Effector memory CD8-positive, alpha-beta T cell (primary cell): ENCODE data around the gene PAX5.

Experiments used
- ATAC-seq: fragments of 150-1000 bp; cut with Tn5 transposase; replicated peaks from 2 replicates; pipeline ENCODE4 v1.10.0; 2021; ENCODE audit warnings: mild to moderate bottlenecking, moderate library complexity
- DNase-seq, 3 experiments: peaks; one replicate each; pipeline ENCODE4 v3.0.0; 2021
- H3K27ac Mint-ChIP-seq, 2 donors: one replicate each; pipeline ENCODE4 v1.8.0; 2022; ENCODE audit warnings: mild to moderate bottlenecking in 2 of 2, mixed read lengths in 2 of 2, moderate library complexity in 2 of 2
- H3K27me3 Mint-ChIP-seq, 2 donors: one replicate each; pipeline ENCODE4 v1.8.0; 2022; ENCODE audit warnings: mixed read lengths in 2 of 2
- H3K36me3 Mint-ChIP-seq: one replicate; pipeline ENCODE4 v1.8.0; 2022; ENCODE audit warnings: mild to moderate bottlenecking, moderate library complexity, mixed read lengths; ENCODE audit not compliant: insufficient read depth
- H3K4me1 Mint-ChIP-seq, 2 donors: one replicate each; pipeline ENCODE4 v1.8.0; 2022; ENCODE audit warnings: low read depth in 2 of 2, mixed read lengths in 2 of 2
- H3K4me3 Mint-ChIP-seq, 2 donors: one replicate each; pipeline ENCODE4 v1.8.0; 2022; ENCODE audit warnings: mild to moderate bottlenecking in 2 of 2, mixed read lengths in 2 of 2, moderate library complexity in 2 of 2
- H3K9me3 Mint-ChIP-seq, 2 donors: one replicate each; pipeline ENCODE4 v1.8.0; 2022; ENCODE audit warnings: mixed read lengths in 2 of 2

The PAX5 gene

DNA sequence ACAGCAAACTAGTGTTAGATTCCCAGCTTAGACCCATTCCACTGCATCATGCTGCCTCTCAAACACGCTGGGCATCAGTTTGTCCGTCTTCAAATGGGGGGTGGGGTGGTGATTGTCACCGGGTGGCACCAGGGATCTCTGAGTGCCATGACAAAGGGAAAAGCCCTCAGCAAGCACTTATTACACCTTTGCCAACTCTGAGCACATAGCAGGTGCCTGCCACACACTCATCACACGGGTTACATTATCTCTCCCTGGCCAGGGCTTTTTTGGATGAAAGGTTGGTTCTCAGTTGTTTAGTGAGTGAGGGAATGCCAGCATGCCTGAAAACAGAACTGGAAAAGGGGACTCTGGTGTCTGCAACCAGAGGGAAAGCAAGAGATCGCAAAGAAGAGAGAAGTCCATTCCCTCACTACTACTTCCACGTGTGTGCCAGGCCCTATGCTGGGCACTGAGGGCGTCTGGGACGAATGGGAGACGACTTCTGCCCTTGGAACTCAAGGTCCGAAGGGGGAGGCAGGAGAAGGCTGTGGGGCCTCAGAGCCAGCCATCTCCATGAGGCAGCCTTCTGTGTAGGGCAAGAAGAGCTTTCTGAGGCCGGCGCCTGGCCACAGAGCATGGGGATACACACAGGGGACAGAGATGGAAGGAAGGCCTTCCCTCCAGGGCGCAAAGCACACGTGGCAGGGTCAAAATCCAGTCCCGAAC, 48.9 kb downstream of the PAX5 start:
- no peak for DNase-seq
- peak overlapping the region; percentile 46 to 58 for H3K4me3 Mint-ChIP-seq
- peaks cover 68 to 95% of the 10 kb centered on the region in 2 donors for H3K27me3 Mint-ChIP-seq
- H3K9me3 Mint-ChIP-seq, result peaks cover 0 to 2% of the 10 kb centered on the region in 2 donors
- ATAC-seq, result no peak
- peaks cover 3% of the 10 kb centered on the region for H3K36me3 Mint-ChIP-seq
- H3K4me1 Mint-ChIP-seq, result peaks cover 7% of the 10 kb centered on the region in 2 donors
- H3K27ac Mint-ChIP-seq, result no peak overlapping the region

DNA sequence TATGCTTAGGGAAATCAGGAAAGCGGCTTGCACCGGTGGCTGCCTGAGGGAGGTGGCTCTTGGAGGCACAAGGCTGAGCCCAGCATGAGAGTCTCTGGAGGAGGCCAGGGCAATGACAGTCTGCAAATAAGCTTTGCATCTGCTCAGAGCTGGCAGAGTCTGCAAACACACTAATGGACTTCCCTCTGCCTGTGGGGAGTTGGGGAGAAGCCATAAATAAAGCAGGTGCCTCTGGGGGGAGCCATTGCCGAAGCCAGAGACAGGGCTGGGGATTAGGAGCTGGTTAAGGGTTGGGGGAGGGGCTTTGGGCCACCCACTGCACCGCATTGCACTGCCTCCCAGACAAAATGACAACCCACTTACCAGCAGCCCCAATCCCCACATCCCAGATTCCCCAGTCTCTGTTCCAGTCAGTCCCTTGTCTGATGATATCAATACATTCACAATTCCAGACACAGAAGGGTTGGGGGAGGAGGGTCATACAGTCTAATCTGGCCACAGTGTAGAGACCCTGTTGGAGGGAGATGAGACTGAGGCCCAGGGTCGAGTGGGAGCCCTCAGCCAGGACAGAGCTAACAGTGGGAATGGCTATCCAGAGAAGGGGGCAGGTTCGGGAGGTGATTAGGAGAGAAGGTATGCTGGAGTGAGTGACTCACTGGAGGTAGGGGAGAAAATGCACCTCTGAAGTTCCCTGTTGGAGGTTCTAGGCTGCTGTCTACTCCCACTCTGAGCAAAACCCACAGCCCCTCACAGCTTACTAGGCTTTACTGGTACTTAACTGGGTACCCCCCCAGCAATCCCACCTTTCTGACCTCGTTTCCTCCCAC, 53.7 kb downstream of the PAX5 start:
- peaks cover 55 to 96% of the 10 kb centered on the region in 2 donors for H3K27me3 Mint-ChIP-seq
- ATAC-seq, result no peak
- no peak overlapping the region for H3K27ac Mint-ChIP-seq
- no peak overlapping the region for H3K4me3 Mint-ChIP-seq
- H3K4me1 Mint-ChIP-seq, result peaks cover 3% of the 10 kb centered on the region in 2 donors
- H3K36me3 Mint-ChIP-seq, result no peaks in the 10 kb centered on the region
- no peak for DNase-seq
- H3K9me3 Mint-ChIP-seq, result no peaks in the 10 kb centered on the region

DNA sequence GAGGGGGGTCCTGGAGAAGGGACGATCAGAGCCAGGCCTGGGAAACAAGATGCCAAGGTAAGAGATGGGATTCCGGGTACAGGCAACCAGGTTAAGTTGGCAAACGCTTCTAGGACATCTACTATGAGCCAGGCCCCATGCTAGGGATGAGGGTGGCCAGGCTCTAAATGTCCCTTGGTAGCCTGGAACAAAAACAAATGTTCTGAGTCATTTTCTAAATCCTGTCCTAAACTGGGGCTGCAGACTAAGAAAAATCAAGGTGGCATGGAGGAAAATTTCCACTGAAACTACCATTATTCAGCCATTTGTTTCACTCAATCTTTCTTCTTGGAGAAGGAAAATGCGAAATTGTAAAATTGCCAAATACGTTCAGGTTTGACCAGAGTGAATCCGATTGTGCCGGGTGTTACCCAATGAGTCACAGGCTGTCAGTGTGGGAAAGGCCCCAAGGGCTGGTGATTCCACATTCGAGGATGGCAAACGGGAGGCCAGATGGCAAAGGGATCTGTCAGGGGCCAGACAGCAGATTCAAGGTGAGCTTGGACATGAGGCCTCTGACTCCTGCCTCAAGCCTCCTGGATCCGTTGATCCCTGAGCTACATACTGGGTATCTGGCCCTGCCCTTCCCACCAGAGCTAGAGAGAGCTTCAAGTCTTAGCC, 57.6 kb downstream of the PAX5 start:
- ATAC-seq (no peak), DNase-seq (no peak)
- H3K27me3 Mint-ChIP-seq, result peaks cover 32 to 68% of the 10 kb centered on the region in 2 donors
- H3K9me3 Mint-ChIP-seq, result no peaks in the 10 kb centered on the region
- peaks cover 3% of the 10 kb centered on the region for H3K36me3 Mint-ChIP-seq
- H3K27ac Mint-ChIP-seq, result no peak overlapping the region
- H3K4me3 Mint-ChIP-seq, result no peak overlapping the region
- no peaks in the 10 kb centered on the region for H3K4me1 Mint-ChIP-seq

DNA sequence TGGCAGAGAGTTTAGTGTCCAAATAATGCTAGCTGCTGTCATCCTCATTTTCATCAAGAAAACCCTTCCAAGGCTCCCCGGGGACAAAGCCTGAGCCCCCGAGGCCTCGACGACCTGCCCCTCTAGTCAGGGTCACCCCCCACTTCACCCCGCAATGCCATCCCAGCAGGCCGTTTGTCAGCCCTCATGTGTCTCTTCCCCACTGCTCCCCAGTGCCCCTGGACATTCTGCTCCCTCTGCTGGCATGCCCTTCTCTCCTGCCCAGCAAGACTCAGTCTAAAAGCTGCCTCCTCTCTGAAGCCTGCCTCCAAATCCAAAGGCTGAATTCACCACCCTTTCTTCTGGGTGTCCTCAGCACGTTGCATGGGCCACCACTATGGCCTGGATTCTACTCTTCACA, 59.3 kb downstream of the PAX5 start:
- DNase-seq (no peak), ATAC-seq (no peak)
- H3K36me3 Mint-ChIP-seq, result peaks cover 3% of the 10 kb centered on the region
- no peak overlapping the region for H3K4me3 Mint-ChIP-seq
- no peaks in the 10 kb centered on the region for H3K4me1 Mint-ChIP-seq
- H3K9me3 Mint-ChIP-seq, result no peaks in the 10 kb centered on the region
- no peak overlapping the region for H3K27ac Mint-ChIP-seq
- H3K27me3 Mint-ChIP-seq, result peaks cover 21 to 65% of the 10 kb centered on the region in 2 donors

DNA sequence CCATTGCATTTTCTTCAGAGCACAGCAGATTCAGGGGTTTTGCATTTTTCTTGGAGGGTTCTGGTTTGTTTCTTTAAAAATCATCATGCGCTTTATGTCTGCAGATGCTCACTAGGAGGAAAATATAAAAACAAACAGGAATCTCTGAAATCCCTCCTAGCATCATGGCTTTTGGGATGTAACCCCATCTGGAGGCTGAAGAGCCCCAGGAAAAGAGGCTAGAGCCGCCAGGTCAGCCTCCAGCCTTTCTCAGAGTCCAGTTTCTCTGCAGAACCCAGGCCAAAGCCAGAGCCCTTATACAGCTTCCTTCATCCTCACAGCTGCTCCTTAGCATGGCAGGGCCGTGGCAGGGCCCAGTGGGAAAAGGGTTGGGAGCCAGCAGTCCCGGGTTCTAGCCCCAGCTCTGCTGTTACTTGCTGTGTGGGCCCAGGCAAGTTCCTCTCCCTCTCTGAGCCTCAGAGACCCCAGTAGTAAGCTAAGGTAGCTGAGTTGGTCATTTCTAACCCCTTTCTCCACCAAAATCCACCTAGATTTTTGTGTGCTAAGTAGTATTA, 62.1 kb downstream of the PAX5 start:
- Mint-ChIP-seq H3K9me3 (no peaks in the 10 kb centered on the region), H3K36me3 (peaks cover 3% of the 10 kb centered on the region), H3K4me1 (no peaks in the 10 kb centered on the region), H3K4me3 (no peak overlapping the region), H3K27me3 (peaks cover 20 to 52% of the 10 kb centered on the region in 2 donors), H3K27ac (no peak overlapping the region)
- DNase-seq, result no peak
- ATAC-seq, result no peak

DNA sequence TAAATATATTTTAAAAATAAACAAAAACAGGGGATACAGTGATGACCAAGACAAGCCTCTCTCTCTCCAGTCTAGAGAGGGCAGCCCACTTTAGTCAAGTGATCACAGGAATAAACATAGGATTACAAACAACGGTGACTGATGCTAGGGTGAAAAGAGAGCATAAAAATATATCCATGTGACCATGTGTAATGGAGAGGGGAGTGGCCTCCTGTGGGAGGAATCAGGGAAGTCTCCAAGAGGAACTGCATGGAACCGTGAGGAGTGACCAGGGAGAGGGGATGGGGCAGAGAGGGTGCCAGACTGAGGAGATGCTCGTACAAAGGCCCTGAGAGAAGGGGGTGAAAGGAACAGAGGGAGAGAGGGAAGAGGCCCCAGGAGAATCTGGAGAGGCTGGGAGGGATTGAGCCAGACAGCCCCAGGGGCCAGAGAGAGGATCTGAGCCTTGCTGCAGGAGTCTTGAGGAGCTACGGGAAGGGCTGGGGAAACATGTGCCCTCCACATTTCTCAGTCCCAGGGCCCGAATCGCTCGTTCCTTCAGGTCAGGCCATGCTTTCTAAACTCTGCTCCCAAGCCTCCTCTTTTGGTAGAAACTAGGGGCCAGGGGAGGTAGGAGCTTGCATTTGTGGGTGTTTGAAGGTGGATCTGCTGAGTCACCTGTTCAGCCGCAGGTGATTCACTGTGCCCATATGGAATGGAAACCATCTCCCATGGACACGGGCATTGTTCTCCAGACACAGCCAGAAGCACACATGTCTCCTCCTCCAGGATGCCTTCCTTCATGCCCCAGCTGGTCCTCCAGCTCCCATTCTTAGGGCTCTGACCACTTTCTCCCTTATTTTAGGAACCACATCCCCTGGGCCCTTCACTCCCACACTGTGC, 63.8 kb downstream of the PAX5 start:
- peaks cover 3% of the 10 kb centered on the region for H3K36me3 Mint-ChIP-seq
- no peaks in the 10 kb centered on the region for H3K4me1 Mint-ChIP-seq
- no peak overlapping the region for H3K27ac Mint-ChIP-seq
- ATAC-seq (no peak), DNase-seq (no peak)
- peaks cover 9 to 36% of the 10 kb centered on the region in 2 donors for H3K27me3 Mint-ChIP-seq
- no peaks in the 10 kb centered on the region for H3K9me3 Mint-ChIP-seq
- no peak overlapping the region for H3K4me3 Mint-ChIP-seq

DNA sequence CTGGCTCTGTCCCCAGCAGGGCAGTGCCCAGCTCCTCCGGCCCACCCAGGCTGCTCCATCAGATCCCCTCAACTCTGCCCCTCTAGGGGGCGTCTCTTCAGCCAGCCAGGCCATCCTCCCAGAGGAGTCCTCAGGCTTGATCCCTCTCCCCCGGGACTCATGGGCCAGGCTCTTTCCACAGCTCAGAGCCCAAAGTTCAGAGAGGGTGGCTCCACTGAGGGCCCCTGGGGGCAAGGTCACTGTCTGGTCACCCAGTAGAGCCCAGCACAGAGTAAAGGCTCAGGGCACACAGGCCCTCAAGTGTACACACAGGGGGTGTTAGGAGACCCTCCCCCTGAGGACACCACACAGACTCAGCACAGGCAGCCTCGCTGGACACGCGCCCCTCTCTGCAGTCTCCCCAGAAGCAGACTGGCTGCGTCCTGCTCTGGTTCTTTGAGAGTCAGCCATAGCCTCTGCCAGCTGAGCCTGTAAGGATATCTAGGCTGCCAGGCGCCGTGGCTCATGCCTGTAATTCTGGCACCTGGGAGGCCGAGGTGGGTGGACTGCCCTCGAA, 64.8 kb downstream of the PAX5 start:
- Mint-ChIP-seq H3K27me3 (peaks cover 5 to 43% of the 10 kb centered on the region in 2 donors), H3K4me1 (no peaks in the 10 kb centered on the region), H3K36me3 (peaks cover 5% of the 10 kb centered on the region), H3K4me3 (no peak overlapping the region), H3K9me3 (no peaks in the 10 kb centered on the region), H3K27ac (no peak overlapping the region)
- no peak for DNase-seq
- no peak for ATAC-seq

DNA sequence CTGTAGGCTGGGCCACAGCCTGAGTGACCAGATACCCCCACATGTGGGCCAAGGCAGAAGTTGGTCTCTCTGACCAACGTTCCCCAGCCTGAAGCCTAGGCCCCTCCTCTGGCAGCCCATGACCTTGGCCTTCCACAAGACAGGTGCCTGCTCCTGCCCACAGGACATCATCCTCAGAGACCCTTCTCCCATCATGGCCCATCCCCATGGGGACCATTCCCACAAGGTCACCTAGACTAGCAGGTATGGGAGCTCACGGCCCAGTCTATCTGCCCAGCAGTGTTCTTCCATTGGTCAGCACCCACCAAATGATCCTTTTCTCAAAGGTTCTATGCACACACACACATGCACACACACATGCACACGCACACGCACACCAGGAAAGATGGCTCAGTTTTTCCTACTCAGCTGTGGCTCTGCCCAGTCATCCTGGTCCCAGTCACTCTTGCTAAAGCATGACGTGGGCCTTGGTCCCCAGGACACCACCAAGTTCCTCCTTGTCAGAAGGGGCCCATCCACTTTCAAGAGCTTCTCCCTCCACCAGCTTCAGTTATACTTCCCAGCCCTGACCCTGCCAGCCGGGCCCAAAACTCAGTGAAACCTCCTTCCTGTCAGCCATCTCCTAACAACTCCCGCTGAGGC, 65.4 kb downstream of the PAX5 start:
- ATAC-seq (no peak), DNase-seq (no peak)
- Mint-ChIP-seq H3K4me1 (no peaks in the 10 kb centered on the region), H3K9me3 (no peaks in the 10 kb centered on the region), H3K27me3 (peaks cover 5 to 44% of the 10 kb centered on the region in 2 donors), H3K27ac (no peak overlapping the region), H3K4me3 (no peak overlapping the region), H3K36me3 (peaks cover 5% of the 10 kb centered on the region)

DNA sequence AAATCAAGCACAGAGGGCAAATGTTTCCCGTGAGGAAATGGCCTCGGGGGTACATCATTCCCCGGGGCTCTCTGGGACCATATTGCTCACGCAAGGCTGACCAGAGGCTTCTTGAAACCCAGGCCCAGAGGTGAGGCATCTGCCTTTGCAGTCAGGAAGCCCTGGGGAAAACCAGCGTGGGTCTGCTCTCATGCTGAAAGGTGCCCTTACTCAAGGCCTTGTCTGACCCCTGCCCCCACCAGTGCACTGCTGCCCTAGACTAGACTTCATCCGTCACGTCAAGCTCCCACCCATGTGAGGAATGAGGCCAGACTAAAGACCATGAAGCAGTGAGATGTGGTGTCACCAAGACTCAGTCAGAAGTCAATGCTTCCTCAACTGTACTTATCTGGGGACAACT, 66.1 kb downstream of the PAX5 start:
- H3K36me3 Mint-ChIP-seq, result peaks cover 5% of the 10 kb centered on the region
- no peaks in the 10 kb centered on the region for H3K9me3 Mint-ChIP-seq
- peaks cover 10 to 49% of the 10 kb centered on the region in 2 donors for H3K27me3 Mint-ChIP-seq
- H3K4me3 Mint-ChIP-seq, result no peak overlapping the region
- ATAC-seq, result no peak
- no peaks in the 10 kb centered on the region for H3K4me1 Mint-ChIP-seq
- no peak overlapping the region for H3K27ac Mint-ChIP-seq
- no peak for DNase-seq

DNA sequence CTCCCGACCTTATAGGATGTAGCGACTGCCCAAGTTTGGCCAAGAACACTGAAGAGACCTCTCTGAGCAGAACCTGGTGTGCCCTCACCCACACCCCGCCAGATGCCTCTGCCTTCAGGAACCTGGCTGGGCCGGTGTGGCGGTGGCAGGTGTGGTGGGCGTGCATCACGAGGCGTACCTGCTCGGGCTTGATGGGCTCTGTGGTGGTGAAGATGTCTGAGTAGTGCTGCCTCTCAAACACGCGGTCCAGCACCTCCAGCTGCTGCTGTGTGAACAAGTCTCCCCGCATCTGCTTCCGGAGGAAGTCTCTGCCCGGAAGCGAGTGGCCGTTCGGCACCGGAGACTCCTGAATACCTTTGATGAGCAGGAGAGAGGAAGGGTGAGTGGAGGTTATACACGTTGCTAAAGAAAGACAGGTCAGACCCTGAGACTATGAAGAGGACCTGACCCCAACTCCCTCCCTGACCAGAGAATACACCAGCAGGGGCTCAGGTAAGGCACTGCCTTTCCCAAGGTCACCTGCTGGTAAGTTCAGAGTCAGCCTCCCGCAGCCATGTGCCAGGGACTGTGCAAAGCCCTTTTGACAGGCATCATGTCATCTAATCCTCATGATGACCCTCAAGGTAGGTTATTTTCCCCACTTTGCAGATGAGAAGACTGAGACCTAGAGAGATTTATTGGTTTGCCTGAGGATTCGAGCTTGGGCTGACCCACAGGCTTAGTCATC, 67.5 kb downstream of the PAX5 start:
- Mint-ChIP-seq H3K4me3 (no peak overlapping the region), H3K36me3 (peaks cover 3% of the 10 kb centered on the region), H3K27me3 (peaks cover 12 to 57% of the 10 kb centered on the region in 2 donors), H3K27ac (no peak overlapping the region), H3K9me3 (no peaks in the 10 kb centered on the region), H3K4me1 (no peaks in the 10 kb centered on the region)
- DNase-seq (no peak), ATAC-seq (no peak)

DNA sequence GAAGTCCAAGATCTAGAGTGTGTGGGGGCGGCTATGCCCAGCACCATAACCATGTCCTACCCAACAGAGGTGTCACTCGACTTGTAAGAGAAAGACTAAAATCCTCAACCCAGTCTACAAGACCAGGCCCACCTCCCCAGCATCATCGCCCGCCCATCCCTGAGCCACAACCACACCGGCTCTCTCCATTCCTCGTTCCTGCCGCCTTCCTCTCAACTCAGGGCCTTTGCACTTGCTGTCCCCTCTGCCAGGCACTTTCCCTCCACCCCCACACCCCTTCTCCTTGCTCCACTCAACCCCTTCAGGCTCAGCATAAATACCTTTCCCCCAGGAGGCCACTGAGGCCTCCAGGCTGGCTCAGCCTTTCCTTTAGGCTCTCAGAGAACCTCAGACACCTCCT, 69.3 kb downstream of the PAX5 start:
- Mint-ChIP-seq H3K27ac (no peak overlapping the region), H3K9me3 (no peaks in the 10 kb centered on the region), H3K36me3 (peaks cover 3% of the 10 kb centered on the region), H3K27me3 (peaks cover 23 to 60% of the 10 kb centered on the region in 2 donors), H3K4me3 (no peak overlapping the region), H3K4me1 (no peaks in the 10 kb centered on the region)
- no peak for ATAC-seq
- DNase-seq, result no peak

DNA sequence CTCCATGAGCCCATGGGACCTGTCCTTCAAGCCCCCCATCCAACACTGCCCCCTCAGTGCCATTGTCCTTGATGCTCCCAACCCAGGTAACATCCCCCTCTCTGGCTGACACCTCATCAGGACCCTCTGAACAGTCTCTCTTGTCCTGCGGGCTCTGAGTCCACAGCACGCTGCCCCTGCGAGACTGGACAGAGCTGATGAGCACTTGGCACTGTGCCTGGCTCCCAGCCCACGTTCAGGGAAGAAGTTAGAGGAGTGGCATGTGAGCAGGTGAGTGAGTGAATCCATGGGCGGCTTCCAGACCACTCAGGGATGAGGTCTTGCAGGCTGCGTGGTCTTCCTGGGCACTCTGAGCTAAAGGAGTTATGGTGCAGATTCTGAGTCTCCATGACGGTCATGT, 70.7 kb downstream of the PAX5 start:
- Mint-ChIP-seq H3K4me3 (no peak overlapping the region), H3K27me3 (peaks cover 33 to 63% of the 10 kb centered on the region in 2 donors), H3K27ac (no peak overlapping the region), H3K4me1 (no peaks in the 10 kb centered on the region), H3K36me3 (peaks cover 3% of the 10 kb centered on the region), H3K9me3 (no peaks in the 10 kb centered on the region)
- no peak for DNase-seq
- no peak for ATAC-seq
